EL (cell line): ENCODE results near the gene DNM1.
"Not testable (repeated sequence)": the region's sequence is repeated elsewhere in the genome, so short reads cannot be mapped to it uniquely, and the experiment has no call there.

ENCODE experiments used
- DNase-seq: peaks from one replicate; pipeline ENCODE4 v3.0.0-alpha.2; 2016

Gene DNM1

GRCh38 chr9:128253140-128253990, 50.2 kb downstream of the DNM1 start:
- no peak for DNase-seq

GRCh38 chr9:128253991-128254346, 50.8 kb downstream of the DNM1 start:
- DNase-seq: no peak

GRCh38 chr9:128254362-128254761, 51.2 kb downstream of the DNM1 start:
- DNase-seq: no peak

- peak; percentile 56 for DNase-seq
These were observed 51.9 kb downstream of the DNM1 start for GRCh38 chr9:128254855-128255759.

- DNase-seq: no peak
These were observed 54.1 kb downstream of the DNM1 start for GRCh38 chr9:128257086-128257825.

- no peak for DNase-seq
These were observed 54.7 kb downstream of the DNM1 start for GRCh38 chr9:128257907-128258306.

GRCh38 chr9:128258326-128258725, 55.1 kb downstream of the DNM1 start:
- no peak for DNase-seq

- DNase-seq: no peak
These were observed 56.0 kb downstream of the DNM1 start for GRCh38 chr9:128259156-128259555.

GRCh38 chr9:128260340-128260739, 57.2 kb downstream of the DNM1 start:
- no peak for DNase-seq

GRCh38 chr9:128262687-128263086, 59.5 kb downstream of the DNM1 start:
- DNase-seq: no peak

- no peak for DNase-seq
These were observed 62.2 kb downstream of the DNM1 start for GRCh38 chr9:128265348-128265847.

- DNase-seq: no peak
These were observed 63.9 kb downstream of the DNM1 start for GRCh38 chr9:128266868-128267590.

- no peak for DNase-seq
These were observed 67.9 kb downstream of the DNM1 start for GRCh38 chr9:128271112-128271511.

GRCh38 chr9:128271512-128271911, 68.3 kb downstream of the DNM1 start:
- no peak for DNase-seq

GRCh38 chr9:128274245-128274644, 71.1 kb downstream of the DNM1 start:
- DNase-seq: no peak

- peak; percentile 68 for DNase-seq
These were observed 72.2 kb downstream of the DNM1 start, which contains the start of gene GOLGA2 for GRCh38 chr9:128275198-128276007. GOLGA2 (minus strand) TSS chr9:128276007; CDS start chr9:128275976, 31 bp downstream.

GRCh38 chr9:128276008-128276573, 72.9 kb downstream of the DNM1 start, which contains the start of gene SWI5:
SWI5 (plus strand) TSS chr9:128276276.
- DNase-seq: peak; percentile 99

GRCh38 chr9:128276574-128277270, 73.5 kb downstream of the DNM1 start:
- peak; percentile 58 for DNase-seq

GRCh38 chr9:128279088-128280073, 76.2 kb downstream of the DNM1 start:
- not testable (repeated sequence) for DNase-seq
